ENCODE results near the gene SLX9. TPM values are rescaled to one million over a fixed set of nuclear protein-coding genes. Genes with fewer than 3 reads are reported as not detected.

Gene SLX9, protein sequence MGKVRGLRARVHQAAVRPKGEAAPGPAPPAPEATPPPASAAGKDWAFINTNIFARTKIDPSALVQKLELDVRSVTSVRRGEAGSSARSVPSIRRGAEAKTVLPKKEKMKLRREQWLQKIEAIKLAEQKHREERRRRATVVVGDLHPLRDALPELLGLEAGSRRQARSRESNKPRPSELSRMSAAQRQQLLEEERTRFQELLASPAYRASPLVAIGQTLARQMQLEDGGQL
- total RNA-seq (2021) (72.8 to 81.0 TPM (median 77.2 TPM) in 3 replicates), Bru-seq, nascent RNA (percentile 72 among the genes with signal in this experiment)
- long read RNA-seq, experiment 1, transcript FAM207A-201 (6 exons, 927 nt): minor isoform, 15 of 51 reads
- long read RNA-seq, experiment 1, transcript FAM207A-202 (6 exons, 880 nt): major isoform, 24 of 51 reads
- long read RNA-seq, experiment 1, partial matches to known transcripts: 1 of 51 reads
- long read RNA-seq, experiment 1, other reads (novel, unspliced or antisense): 11 of 51 reads
- long read RNA-seq, experiment 2, transcript FAM207A-202 (6 exons, 880 nt): major isoform, 20 of 60 reads
- long read RNA-seq, experiment 2, transcript FAM207A-201 (6 exons, 927 nt): minor isoform, 16 of 60 reads
- long read RNA-seq, experiment 2, partial matches to known transcripts: 10 of 60 reads
- long read RNA-seq, experiment 2, other reads (novel, unspliced or antisense): 14 of 60 reads
- long read RNA-seq, experiment 3: 0 reads

DNA sequence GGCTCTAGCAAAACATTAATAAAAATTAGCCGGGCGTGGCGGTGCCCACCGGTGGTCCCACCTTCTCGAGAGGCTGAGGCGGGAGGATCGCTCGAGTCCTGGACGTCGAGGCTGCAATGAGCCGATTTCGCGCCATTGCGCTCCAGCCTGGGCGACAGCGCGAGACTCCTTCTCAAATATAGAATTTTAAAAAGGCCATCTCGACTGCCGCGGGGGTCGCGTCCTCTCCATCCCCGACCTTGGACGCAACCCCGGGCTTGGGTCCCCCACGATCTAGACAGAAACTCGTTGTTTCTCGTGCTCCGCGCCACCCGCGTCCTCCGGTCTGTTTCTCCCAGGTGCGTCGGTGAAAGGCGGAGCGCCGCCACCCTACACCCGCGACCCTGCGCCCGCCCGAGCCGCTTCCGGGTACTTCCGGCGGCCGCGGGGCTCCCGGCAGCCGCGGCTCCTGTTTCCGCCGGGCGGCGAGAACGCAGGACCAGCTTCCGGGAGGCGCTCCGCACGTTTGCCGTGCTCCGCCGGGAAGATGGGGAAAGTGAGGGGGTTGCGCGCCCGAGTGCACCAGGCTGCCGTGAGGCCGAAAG is at the start of gene SLX9:
Gene SLX9 (plus strand): TSS at position 498 of the 584 bp plus-strand sequence. CDS start 29 bp downstream, at position 527.
- H3K4me3 Mint-ChIP-seq: peak within 1 kb of the TSS; percentile 76
- DNase-seq (ENCODE audit: low spot score) (peak; percentile 80), ATAC-seq (peak; percentile 89)
- peaks cover 23% of the 10 kb centered on the region for H3K4me1 Mint-ChIP-seq
- ChIA-PET POLR2A (no interaction called here), CTCF (interaction anchor here (1.0 to 3.1 kb wide), 5 partner anchors 10 to 201 kb away, joined by 3 to 17 read pairs (median 4); no protein-coding TSS in a partner anchor)
- peaks cover 5% of the 10 kb centered on the region for H3K27me3 Mint-ChIP-seq (ENCODE audit: low read depth)
- H3K9me3 Mint-ChIP-seq: no peaks in the 10 kb centered on the region
- peak within 1 kb of the TSS; percentile 70 for H3K27ac Mint-ChIP-seq
- H3K36me3 Mint-ChIP-seq: peaks cover 18% of the 10 kb centered on the region
- TF ChIP-seq ZNF416 (CRISPR knock-in tag; IDR thresholded peaks at IDR 0.05) (no peak), NFYB (CRISPR knock-in tag; conservative IDR thresholded peaks at IDR 0.05; ENCODE audit: low read depth) (no peak), SP1 (CRISPR knock-in tag; conservative IDR thresholded peaks at IDR 0.05) (peak; percentile 88), TEAD1 (CRISPR knock-in tag; IDR thresholded peaks at IDR 0.05) (peak; percentile 71; the same call in 1 of the 2 replicates), HMGA2 (CRISPR knock-in tag; IDR thresholded peaks at IDR 0.05) (no peak), ZNF396 (CRISPR knock-in tag; IDR thresholded peaks at IDR 0.05; ENCODE audit: borderline replicate concordance) (no peak), ZNF423 (CRISPR knock-in tag; IDR thresholded peaks at IDR 0.05) (no peak), ATF1 (CRISPR knock-in tag; IDR thresholded peaks at IDR 0.05) (no peak), ELF4 (CRISPR knock-in tag; IDR thresholded peaks at IDR 0.05; ENCODE audit: low read depth) (no peak; the same call in 1 of the 2 replicates), GRHL2 (CRISPR knock-in tag; IDR thresholded peaks at IDR 0.05; ENCODE audit: insufficient replicate concordance, severe bottlenecking) (no peak), ZNF138 (CRISPR knock-in tag; conservative IDR thresholded peaks at IDR 0.05) (no peak), ESRRA (CRISPR knock-in tag; IDR thresholded peaks at IDR 0.05; ENCODE audit: borderline replicate concordance) (no peak; the same call in 1 of the 2 replicates), TEAD4 (CRISPR knock-in tag; IDR thresholded peaks at IDR 0.05) (0 out of 2 replicates have a peak, but pooled peaks have one; percentile 40)
- TF ChIP-seq, protein P1, sequence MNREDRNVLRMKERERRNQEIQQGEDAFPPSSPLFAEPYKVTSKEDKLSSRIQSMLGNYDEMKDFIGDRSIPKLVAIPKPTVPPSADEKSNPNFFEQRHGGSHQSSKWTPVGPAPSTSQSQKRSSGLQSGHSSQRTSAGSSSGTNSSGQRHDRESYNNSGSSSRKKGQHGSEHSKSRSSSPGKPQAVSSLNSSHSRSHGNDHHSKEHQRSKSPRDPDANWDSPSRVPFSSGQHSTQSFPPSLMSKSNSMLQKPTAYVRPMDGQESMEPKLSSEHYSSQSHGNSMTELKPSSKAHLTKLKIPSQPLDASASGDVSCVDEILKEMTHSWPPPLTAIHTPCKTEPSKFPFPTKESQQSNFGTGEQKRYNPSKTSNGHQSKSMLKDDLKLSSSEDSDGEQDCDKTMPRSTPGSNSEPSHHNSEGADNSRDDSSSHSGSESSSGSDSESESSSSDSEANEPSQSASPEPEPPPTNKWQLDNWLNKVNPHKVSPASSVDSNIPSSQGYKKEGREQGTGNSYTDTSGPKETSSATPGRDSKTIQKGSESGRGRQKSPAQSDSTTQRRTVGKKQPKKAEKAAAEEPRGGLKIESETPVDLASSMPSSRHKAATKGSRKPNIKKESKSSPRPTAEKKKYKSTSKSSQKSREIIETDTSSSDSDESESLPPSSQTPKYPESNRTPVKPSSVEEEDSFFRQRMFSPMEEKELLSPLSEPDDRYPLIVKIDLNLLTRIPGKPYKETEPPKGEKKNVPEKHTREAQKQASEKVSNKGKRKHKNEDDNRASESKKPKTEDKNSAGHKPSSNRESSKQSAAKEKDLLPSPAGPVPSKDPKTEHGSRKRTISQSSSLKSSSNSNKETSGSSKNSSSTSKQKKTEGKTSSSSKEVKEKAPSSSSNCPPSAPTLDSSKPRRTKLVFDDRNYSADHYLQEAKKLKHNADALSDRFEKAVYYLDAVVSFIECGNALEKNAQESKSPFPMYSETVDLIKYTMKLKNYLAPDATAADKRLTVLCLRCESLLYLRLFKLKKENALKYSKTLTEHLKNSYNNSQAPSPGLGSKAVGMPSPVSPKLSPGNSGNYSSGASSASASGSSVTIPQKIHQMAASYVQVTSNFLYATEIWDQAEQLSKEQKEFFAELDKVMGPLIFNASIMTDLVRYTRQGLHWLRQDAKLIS (CRISPR knock-in tag; IDR thresholded peaks at IDR 0.05; ENCODE audit: borderline replicate concordance): no peak
- TF ChIP-seq, protein P2, sequence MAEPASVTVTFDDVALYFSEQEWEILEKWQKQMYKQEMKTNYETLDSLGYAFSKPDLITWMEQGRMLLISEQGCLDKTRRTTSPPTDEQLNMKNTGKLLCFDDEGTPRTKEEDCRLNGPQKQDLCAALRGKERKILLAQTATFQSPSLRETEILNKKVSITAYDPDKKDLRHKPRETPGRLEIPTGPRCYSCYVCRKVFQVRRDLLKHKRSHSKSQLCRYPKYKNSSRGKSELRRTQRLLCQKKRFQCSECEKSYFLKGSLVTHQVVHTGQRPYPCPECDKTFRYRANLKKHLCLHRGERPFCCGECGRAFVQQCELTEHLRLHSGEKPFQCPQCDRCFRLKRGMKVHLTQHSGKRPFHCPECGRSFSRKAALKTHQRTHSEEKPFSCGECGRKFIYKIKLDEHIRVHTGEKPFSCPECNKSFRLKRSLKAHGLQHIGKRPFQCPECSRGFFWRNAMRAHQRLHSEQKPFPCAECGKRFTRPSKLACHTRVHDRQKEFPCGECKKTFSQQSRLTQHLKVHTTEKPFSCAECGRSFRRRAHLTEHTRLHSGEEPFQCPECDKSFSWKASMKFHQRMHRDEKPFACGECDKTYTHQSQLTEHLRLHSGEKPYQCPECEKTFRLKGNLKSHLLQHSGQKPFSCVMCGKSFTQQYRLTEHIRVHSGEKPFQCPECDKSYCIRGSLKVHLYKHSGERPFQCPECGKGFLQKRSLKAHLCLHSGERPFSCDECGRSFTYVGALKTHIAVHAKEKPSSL (CRISPR knock-in tag; conservative IDR thresholded peaks at IDR 0.05): no peak
- TF ChIP-seq, protein P3, sequence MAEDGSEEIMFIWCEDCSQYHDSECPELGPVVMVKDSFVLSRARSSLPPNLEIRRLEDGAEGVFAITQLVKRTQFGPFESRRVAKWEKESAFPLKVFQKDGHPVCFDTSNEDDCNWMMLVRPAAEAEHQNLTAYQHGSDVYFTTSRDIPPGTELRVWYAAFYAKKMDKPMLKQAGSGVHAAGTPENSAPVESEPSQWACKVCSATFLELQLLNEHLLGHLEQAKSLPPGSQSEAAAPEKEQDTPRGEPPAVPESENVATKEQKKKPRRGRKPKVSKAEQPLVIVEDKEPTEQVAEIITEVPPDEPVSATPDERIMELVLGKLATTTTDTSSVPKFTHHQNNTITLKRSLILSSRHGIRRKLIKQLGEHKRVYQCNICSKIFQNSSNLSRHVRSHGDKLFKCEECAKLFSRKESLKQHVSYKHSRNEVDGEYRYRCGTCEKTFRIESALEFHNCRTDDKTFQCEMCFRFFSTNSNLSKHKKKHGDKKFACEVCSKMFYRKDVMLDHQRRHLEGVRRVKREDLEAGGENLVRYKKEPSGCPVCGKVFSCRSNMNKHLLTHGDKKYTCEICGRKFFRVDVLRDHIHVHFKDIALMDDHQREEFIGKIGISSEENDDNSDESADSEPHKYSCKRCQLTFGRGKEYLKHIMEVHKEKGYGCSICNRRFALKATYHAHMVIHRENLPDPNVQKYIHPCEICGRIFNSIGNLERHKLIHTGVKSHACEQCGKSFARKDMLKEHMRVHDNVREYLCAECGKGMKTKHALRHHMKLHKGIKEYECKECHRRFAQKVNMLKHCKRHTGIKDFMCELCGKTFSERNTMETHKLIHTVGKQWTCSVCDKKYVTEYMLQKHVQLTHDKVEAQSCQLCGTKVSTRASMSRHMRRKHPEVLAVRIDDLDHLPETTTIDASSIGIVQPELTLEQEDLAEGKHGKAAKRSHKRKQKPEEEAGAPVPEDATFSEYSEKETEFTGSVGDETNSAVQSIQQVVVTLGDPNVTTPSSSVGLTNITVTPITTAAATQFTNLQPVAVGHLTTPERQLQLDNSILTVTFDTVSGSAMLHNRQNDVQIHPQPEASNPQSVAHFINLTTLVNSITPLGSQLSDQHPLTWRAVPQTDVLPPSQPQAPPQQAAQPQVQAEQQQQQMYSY (CRISPR knock-in tag; IDR thresholded peaks at IDR 0.05): no peak
- TF ChIP-seq, protein P4, sequence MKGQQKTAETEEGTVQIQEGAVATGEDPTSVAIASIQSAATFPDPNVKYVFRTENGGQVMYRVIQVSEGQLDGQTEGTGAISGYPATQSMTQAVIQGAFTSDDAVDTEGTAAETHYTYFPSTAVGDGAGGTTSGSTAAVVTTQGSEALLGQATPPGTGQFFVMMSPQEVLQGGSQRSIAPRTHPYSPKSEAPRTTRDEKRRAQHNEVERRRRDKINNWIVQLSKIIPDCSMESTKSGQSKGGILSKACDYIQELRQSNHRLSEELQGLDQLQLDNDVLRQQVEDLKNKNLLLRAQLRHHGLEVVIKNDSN (CRISPR knock-in tag; IDR thresholded peaks at IDR 0.05): peak; percentile 57; the same call in 1 of the 2 replicates
- TF ChIP-seq, protein P5, sequence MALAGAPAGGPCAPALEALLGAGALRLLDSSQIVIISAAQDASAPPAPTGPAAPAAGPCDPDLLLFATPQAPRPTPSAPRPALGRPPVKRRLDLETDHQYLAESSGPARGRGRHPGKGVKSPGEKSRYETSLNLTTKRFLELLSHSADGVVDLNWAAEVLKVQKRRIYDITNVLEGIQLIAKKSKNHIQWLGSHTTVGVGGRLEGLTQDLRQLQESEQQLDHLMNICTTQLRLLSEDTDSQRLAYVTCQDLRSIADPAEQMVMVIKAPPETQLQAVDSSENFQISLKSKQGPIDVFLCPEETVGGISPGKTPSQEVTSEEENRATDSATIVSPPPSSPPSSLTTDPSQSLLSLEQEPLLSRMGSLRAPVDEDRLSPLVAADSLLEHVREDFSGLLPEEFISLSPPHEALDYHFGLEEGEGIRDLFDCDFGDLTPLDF (CRISPR knock-in tag; IDR thresholded peaks at IDR 0.05): no peak; the same call in 1 of the 2 replicates
- TF ChIP-seq, protein P6, sequence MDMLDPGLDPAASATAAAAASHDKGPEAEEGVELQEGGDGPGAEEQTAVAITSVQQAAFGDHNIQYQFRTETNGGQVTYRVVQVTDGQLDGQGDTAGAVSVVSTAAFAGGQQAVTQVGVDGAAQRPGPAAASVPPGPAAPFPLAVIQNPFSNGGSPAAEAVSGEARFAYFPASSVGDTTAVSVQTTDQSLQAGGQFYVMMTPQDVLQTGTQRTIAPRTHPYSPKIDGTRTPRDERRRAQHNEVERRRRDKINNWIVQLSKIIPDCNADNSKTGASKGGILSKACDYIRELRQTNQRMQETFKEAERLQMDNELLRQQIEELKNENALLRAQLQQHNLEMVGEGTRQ (CRISPR knock-in tag; IDR thresholded peaks at IDR 0.05): no peak
- TF ChIP-seq, protein P7, sequence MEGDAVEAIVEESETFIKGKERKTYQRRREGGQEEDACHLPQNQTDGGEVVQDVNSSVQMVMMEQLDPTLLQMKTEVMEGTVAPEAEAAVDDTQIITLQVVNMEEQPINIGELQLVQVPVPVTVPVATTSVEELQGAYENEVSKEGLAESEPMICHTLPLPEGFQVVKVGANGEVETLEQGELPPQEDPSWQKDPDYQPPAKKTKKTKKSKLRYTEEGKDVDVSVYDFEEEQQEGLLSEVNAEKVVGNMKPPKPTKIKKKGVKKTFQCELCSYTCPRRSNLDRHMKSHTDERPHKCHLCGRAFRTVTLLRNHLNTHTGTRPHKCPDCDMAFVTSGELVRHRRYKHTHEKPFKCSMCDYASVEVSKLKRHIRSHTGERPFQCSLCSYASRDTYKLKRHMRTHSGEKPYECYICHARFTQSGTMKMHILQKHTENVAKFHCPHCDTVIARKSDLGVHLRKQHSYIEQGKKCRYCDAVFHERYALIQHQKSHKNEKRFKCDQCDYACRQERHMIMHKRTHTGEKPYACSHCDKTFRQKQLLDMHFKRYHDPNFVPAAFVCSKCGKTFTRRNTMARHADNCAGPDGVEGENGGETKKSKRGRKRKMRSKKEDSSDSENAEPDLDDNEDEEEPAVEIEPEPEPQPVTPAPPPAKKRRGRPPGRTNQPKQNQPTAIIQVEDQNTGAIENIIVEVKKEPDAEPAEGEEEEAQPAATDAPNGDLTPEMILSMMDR (IDR thresholded peaks at IDR 0.05): no peak
